ELR (cell line): ENCODE data around the gene CWH43.
"Not testable (repeated sequence)": the region's sequence is repeated elsewhere in the genome, so short reads cannot be mapped to it uniquely, and the experiment has no call there.

Experiments
- DNase-seq: peaks from one replicate; pipeline ENCODE4 v3.0.0-alpha.2; 2015; ENCODE audit warnings: low read depth

CWH43 gene

GRCh38 chr4:48976041-48976440 is 10.0 kb upstream of the CWH43 start:
- DNase-seq: no peak

GRCh38 chr4:48979914-48980579 is 6.0 kb upstream of the CWH43 start:
- peak; percentile 52 for DNase-seq

GRCh38 chr4:48984005-48984404 is 2.1 kb upstream of the CWH43 start:
- not testable (repeated sequence) for DNase-seq

GRCh38 chr4:48985602-48985975 is 486 bp upstream of the CWH43 start:
- DNase-seq: no peak

GRCh38 chr4:48986654-48987164 is 634 bp downstream of the CWH43 start:
- DNase-seq: no peak

- DNase-seq: no peak
Observed at GRCh38 chr4:48989461-48990203, 3.6 kb downstream of the CWH43 start.

GRCh38 chr4:48991357-48991756 is 5.3 kb downstream of the CWH43 start:
- DNase-seq: no peak

GRCh38 chr4:48997962-48998361 is 11.9 kb downstream of the CWH43 start:
- no peak for DNase-seq

GRCh38 chr4:48998440-48998839 is 12.4 kb downstream of the CWH43 start:
- DNase-seq: no peak

GRCh38 chr4:49000806-49001205 is 14.7 kb downstream of the CWH43 start:
- DNase-seq: no peak

GRCh38 chr4:49002931-49003330 is 16.9 kb downstream of the CWH43 start:
- no peak for DNase-seq

GRCh38 chr4:49018718-49019295 is 32.7 kb downstream of the CWH43 start:
- no peak for DNase-seq

GRCh38 chr4:49032440-49033161 is 46.5 kb downstream of the CWH43 start:
- peak; percentile 36 for DNase-seq

- DNase-seq: no peak
Observed at GRCh38 chr4:49036528-49036927, 50.5 kb downstream of the CWH43 start.

- no peak for DNase-seq
Observed at GRCh38 chr4:49044270-49044669, 58.2 kb downstream of the CWH43 start.

- no peak for DNase-seq
Observed at GRCh38 chr4:49058306-49058705, 72.2 kb downstream of the CWH43 start.

- DNase-seq: no peak
Observed at GRCh38 chr4:49063670-49064069, 77.6 kb downstream of the CWH43 start.

- DNase-seq: not testable (repeated sequence)
Observed at GRCh38 chr4:49072196-49072595, 86.1 kb downstream of the CWH43 start.

- not testable (repeated sequence) for DNase-seq
Observed at GRCh38 chr4:49091883-49092282, 105.8 kb downstream of the CWH43 start.

- DNase-seq: not testable (repeated sequence)
Observed at GRCh38 chr4:49092608-49093135, 106.6 kb downstream of the CWH43 start.

GRCh38 chr4:49096215-49096614 is 110.1 kb downstream of the CWH43 start:
- not testable (repeated sequence) for DNase-seq

- not testable (repeated sequence) for DNase-seq
Observed at GRCh38 chr4:49096627-49097026, 110.6 kb downstream of the CWH43 start.
